ENCODE measurements around the gene NPR2. TPM values are rescaled to one million over a fixed set of nuclear protein-coding genes. Genes with fewer than 3 reads are reported as not detected.

The NPR2 gene
- total and polyA plus RNA-seq, 2 of the 13 experiments (the other 11 are each of a cell fraction or from before 2014, with no cell fraction given), result 7.4 to 9.4 TPM

DNA sequence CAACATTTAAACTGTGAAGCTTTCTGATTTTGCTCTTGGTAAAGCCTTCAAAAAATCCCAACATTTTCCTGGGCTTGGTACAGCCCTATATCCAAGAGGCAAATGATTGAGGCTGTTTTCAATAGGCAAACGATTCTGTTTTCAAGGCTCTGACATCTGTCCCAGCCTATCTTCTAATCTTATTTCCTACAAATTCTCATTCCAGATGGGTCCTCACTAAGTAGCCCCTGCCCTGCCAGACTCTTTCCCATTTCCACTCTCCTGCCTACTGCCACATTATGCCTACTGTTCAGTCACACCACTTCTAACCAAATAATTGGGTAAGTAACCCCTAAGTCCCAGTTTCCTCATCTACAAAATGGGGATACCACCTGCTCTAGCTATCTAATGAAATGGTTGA, 45.8 kb upstream of the NPR2 start (continued):
- TF ChIP-seq, protein P1, sequence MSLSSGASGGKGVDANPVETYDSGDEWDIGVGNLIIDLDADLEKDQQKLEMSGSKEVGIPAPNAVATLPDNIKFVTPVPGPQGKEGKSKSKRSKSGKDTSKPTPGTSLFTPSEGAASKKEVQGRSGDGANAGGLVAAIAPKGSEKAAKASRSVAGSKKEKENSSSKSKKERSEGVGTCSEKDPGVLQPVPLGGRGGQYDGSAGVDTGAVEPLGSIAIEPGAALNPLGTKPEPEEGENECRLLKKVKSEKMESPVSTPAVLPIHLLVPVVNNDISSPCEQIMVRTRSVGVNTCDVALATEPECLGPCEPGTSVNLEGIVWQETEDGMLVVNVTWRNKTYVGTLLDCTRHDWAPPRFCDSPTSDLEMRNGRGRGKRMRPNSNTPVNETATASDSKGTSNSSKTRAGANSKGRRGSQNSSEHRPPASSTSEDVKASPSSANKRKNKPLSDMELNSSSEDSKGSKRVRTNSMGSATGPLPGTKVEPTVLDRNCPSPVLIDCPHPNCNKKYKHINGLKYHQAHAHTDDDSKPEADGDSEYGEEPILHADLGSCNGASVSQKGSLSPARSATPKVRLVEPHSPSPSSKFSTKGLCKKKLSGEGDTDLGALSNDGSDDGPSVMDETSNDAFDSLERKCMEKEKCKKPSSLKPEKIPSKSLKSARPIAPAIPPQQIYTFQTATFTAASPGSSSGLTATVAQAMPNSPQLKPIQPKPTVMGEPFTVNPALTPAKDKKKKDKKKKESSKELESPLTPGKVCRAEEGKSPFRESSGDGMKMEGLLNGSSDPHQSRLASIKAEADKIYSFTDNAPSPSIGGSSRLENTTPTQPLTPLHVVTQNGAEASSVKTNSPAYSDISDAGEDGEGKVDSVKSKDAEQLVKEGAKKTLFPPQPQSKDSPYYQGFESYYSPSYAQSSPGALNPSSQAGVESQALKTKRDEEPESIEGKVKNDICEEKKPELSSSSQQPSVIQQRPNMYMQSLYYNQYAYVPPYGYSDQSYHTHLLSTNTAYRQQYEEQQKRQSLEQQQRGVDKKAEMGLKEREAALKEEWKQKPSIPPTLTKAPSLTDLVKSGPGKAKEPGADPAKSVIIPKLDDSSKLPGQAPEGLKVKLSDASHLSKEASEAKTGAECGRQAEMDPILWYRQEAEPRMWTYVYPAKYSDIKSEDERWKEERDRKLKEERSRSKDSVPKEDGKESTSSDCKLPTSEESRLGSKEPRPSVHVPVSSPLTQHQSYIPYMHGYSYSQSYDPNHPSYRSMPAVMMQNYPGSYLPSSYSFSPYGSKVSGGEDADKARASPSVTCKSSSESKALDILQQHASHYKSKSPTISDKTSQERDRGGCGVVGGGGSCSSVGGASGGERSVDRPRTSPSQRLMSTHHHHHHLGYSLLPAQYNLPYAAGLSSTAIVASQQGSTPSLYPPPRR (CRISPR knock-in tag; IDR thresholded peaks at IDR 0.05; ENCODE audit: borderline replicate concordance), result no peak
- no peak for TF ChIP-seq SIN3B (IDR thresholded peaks at IDR 0.05; ENCODE audit: low read length)
- TF ChIP-seq, protein P2, sequence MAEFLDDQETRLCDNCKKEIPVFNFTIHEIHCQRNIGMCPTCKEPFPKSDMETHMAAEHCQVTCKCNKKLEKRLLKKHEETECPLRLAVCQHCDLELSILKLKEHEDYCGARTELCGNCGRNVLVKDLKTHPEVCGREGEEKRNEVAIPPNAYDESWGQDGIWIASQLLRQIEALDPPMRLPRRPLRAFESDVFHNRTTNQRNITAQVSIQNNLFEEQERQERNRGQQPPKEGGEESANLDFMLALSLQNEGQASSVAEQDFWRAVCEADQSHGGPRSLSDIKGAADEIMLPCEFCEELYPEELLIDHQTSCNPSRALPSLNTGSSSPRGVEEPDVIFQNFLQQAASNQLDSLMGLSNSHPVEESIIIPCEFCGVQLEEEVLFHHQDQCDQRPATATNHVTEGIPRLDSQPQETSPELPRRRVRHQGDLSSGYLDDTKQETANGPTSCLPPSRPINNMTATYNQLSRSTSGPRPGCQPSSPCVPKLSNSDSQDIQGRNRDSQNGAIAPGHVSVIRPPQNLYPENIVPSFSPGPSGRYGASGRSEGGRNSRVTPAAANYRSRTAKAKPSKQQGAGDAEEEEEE (CRISPR knock-in tag; IDR thresholded peaks at IDR 0.05; ENCODE audit: borderline replicate concordance), result no peak

DNA sequence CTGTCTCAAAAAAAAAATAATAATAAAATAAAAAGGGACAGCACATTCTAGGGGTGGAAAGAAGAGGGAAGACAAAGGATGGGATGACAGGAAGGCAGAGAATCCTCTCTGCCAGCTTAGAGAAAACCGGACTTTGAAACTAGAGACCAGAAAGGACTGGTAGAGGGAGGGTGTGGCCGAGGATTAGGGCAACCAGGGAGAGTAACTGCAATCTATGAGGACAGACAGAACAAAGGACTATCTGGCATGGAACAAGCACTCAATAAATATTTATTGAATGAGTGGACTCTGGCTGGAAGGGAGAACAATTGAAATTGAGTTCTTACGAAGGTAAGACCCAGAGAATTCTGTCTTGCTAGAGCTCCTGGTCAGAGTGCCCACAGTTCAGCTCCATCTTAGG, 44.8 kb upstream of the NPR2 start:
- Histone ChIP-seq H3K9ac (ENCODE audit: insufficient read depth, low read depth, low read length) (peak overlapping the region; percentile 94), H3K4me3 (replicated peaks in 1 of 3; ENCODE audit: insufficient read depth in 1 of 3, low read depth in 2 of 3, low read length in 3 of 3) (peak overlapping the region; percentile 95 to 99 (median 98)), H2AFZ (ENCODE audit: low read length) (no peak overlapping the region), H3K36me3 (replicated peaks in 1 of 2; ENCODE audit: control insufficient read depth in 1 of 2, insufficient read depth in 2 of 2, low read length in 2 of 2) (peaks cover 17 to 42% of the 10 kb centered on the region in 2 experiments), H3K4me2 (ENCODE audit: low read depth, low read length) (peak overlapping the region; percentile 94), H3K27ac (ENCODE audit: extremely low read length, insufficient read depth, low read length) (peak overlapping the region; percentile 89), H3K27me3 (ENCODE audit: control insufficient read depth in 1 of 2, insufficient read depth in 2 of 2, low read length in 2 of 2) (no peaks in the 10 kb centered on the region; a peak in 2 of 5 replicates), H3K4me1 (ENCODE audit: insufficient read depth, low read length) (peaks cover 42% of the 10 kb centered on the region), H3K9me3 (ENCODE audit: low read length) (no peaks in the 10 kb centered on the region), H3K79me2 (ENCODE audit: insufficient read depth, low read length) (peaks cover 51% of the 10 kb centered on the region), H4K20me1 (ENCODE audit: insufficient read depth, low read length) (peaks cover 39% of the 10 kb centered on the region)
- FAIRE-seq (peak; percentile 63), DNase-seq (ENCODE audit: low spot score) (peak; percentile 74), ATAC-seq (peak; percentile 32; the same call in 2 of the 3 replicates)
- WGBS (ENCODE audit: low lambda C conversion rate), result 1% methylated on average over 3 of the region's 3 CpGs
- in situ Hi-C loops (cut with HindIII; ENCODE audit: extremely low pct_ligation_motif_present, low pct_unique_long_range_greater_than_20kb), result no loop called here
- ChIA-PET CTCF (ENCODE audit: low intra/inter-chr PET ratio, low total read pairs) (no interaction called here), POLR2A (interaction anchor here (0.8 to 5.8 kb wide), 9 partner anchors 9 to 89 kb away, joined by 3 to 102 read pairs (median 5); partner anchors contain the start of genes CCDC107, CREB3, HINT2 and RMRP)
- intact Hi-C loops (cut with micrococcal nuclease; ENCODE audit: unreplicated experiment), result no loop called here
- BruUV-seq (replicated peaks), result no TSS peak
- TF ChIP-seq KLF16 (CRISPR knock-in tag; IDR thresholded peaks at IDR 0.05), result no peak
- TF ChIP-seq, protein P3, sequence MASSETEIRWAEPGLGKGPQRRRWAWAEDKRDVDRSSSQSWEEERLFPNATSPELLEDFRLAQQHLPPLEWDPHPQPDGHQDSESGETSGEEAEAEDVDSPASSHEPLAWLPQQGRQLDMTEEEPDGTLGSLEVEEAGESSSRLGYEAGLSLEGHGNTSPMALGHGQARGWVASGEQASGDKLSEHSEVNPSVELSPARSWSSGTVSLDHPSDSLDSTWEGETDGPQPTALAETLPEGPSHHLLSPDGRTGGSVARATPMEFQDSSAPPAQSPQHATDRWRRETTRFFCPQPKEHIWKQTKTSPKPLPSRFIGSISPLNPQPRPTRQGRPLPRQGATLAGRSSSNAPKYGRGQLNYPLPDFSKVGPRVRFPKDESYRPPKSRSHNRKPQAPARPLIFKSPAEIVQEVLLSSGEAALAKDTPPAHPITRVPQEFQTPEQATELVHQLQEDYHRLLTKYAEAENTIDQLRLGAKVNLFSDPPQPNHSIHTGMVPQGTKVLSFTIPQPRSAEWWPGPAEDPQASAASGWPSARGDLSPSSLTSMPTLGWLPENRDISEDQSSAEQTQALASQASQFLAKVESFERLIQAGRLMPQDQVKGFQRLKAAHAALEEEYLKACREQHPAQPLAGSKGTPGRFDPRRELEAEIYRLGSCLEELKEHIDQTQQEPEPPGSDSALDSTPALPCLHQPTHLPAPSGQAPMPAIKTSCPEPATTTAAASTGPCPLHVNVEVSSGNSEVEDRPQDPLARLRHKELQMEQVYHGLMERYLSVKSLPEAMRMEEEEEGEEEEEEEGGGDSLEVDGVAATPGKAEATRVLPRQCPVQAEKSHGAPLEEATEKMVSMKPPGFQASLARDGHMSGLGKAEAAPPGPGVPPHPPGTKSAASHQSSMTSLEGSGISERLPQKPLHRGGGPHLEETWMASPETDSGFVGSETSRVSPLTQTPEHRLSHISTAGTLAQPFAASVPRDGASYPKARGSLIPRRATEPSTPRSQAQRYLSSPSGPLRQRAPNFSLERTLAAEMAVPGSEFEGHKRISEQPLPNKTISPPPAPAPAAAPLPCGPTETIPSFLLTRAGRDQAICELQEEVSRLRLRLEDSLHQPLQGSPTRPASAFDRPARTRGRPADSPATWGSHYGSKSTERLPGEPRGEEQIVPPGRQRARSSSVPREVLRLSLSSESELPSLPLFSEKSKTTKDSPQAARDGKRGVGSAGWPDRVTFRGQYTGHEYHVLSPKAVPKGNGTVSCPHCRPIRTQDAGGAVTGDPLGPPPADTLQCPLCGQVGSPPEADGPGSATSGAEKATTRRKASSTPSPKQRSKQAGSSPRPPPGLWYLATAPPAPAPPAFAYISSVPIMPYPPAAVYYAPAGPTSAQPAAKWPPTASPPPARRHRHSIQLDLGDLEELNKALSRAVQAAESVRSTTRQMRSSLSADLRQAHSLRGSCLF (CRISPR knock-in tag; IDR thresholded peaks at IDR 0.05; ENCODE audit: borderline replicate concordance), result no peak
- no peak for TF ChIP-seq ZEB1 (IDR thresholded peaks at IDR 0.05; ENCODE audit: insufficient replicate concordance, low read depth)
- TF ChIP-seq CHCHD3 (CRISPR knock-in tag; IDR thresholded peaks at IDR 0.05), result no peak
- TF ChIP-seq, protein P4, sequence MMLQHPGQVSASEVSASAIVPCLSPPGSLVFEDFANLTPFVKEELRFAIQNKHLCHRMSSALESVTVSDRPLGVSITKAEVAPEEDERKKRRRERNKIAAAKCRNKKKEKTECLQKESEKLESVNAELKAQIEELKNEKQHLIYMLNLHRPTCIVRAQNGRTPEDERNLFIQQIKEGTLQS (CRISPR knock-in tag; IDR thresholded peaks at IDR 0.05), result no peak
